GM12872 (cell line): ENCODE data around the gene CA5A.

Experiments used
- CTCF ChIP-seq: IDR thresholded peaks from 3 replicates; pipeline ENCODE4 v1.5.1; 2011; ENCODE audit warnings: low read depth, mild to moderate bottlenecking, low read length, moderate library complexity; ENCODE audit not compliant: insufficient read depth

The CA5A gene

DNA sequence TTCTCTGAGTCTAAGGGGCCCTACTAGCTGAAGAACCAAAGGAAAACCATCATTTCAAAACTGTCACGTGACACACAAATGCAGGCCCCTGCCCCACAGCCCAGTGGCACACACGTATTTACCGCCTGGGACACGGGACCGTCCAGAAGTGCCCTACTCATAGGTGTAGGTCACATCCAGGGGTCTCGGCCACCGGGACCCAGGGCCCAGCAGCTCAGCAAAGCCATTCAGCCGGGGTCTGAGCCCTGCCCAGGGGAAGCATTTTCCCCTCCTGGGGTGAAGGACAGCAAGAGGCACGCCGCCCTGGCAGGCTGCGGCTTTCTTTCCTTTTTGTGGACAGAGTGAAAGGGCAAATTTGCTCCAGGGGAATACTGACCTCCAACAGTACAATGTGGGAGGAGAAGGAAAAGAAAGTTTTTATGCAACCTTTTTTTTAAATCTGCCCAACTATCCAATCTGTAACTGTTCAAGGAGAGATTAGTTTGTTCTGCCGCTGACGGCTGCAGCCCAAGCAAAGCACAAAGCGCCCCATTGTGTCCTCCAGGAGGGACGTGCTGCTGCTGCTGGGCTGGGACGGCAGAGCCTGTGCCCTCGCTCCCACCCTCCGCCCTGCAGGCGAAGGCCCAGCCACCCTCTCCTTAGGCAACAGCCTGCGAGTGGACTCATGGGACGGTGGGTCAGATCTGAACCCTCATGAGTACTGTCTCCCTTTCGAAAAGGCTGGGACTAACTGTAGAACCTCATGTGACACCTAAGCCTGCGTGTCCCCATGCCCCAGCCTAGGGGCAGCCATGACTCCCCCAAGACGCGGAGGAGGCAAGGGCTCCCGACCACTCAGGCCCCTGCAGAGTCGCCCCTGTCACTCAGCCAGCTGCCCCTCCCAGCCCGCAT, 88.3 kb downstream of the CA5A start:
- TF ChIP-seq CTCF: no peak

GRCh38 chr16:87847467-87847784, 88.9 kb downstream of the CA5A start:
- no peak for TF ChIP-seq CTCF

- TF ChIP-seq CTCF: no peak
Observed at GRCh38 chr16:87846705-87847466, 89.4 kb downstream of the CA5A start.

DNA sequence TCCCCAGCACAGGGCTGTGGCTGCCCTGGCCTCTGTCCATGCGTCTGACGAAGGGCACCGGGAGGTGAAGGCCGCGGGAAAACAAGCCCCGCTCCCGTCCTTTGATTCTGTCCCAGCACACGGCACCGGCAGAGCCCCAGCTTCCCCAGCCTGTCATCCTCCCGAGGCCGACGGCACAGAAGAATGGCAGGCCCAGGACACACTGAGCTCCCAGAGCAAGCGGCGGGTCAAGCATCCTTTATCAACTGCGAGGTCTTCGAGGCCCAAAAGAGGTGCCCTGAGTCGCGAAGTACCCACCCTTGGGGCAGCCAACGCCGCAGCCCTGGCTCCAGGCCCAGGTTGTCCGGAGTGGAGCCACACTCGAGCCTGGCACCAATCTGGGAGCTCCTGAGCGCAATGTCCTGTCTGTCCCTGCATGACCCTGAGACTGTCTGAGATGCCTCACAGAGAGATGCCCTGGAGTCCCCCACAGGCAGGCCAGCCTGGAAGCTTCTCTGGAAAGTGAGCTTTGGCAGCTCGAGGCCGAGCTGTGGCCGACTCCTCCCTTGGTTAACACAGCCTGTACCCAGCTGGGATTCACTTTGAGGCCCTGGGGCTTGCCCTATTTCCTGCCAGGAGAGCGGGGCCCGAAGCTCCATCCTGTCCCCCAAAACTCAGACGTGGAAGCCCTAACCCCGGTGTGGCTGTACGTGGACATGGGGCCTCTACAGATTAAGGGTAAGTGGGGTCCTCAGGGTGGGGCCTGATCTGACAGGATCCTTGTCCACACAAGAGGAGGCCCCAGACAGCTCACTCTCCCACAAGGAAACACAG, 90.3 kb downstream of the CA5A start:
- no peak for TF ChIP-seq CTCF

GRCh38 chr16:87845213-87845612, 91.1 kb downstream of the CA5A start:
- no peak for TF ChIP-seq CTCF

DNA sequence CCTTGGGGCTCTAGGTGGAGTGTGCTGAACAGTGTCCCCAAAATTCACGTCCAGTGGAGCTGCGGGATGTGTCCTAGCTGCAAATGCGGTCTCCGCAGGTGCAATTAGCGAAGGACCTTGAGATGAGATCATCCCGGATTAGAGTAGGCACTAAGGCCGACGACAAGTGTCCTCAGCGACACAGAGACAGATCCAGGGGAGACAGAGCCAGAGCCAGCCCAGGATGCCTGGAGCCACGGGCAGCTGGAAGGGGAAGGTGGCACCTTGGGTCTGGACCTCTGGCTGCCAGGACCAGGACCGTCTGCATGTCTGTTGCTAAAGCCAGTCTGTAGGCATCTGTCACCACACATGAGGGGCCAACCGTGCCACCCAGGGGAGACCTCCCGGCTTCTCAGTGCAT, 91.5 kb downstream of the CA5A start:
- no peak for TF ChIP-seq CTCF
